Endothelial cell of umbilical vein (primary cell): ENCODE results near the gene OR5H1. TPM values are rescaled to one million over a fixed set of nuclear protein-coding genes. Genes with fewer than 3 reads are reported as not detected.

ENCODE experiments used
- BruUV-seq: library from RNA; stranded (reverse); fragments of 400-500 nt; replicated peaks from 2 replicates; lab custom pipeline; 2021; lab: Mats Ljungman, UMichigan
- CTCF ChIA-PET: fragments of 300-600, 350-600 bp; sonication (Branson Sonifier 250); formaldehyde crosslinking; loops from one replicate; lab custom pipeline; 2021; ENCODE audit warnings: antibody characterized with exemption, inconsistent platforms; lab: Charles Lee
- POLR2A ChIA-PET: fragments of 300-600, 350-600 bp; sonication (Branson Sonifier 250); formaldehyde crosslinking; loops from one replicate; lab custom pipeline; 2021; ENCODE audit warnings: antibody characterized with exemption, inconsistent platforms; lab: Charles Lee
- DNase-seq: peaks from one replicate; pipeline ENCODE4 v3.0.0-alpha.2; 2011; ENCODE audit warnings: low read depth, low spot score
- FAIRE-seq: peaks from 2 replicates; lab custom pipeline; 2011; peaks lifted over from hg19 to GRCh38; lab: Jason Lieb, UNC
- H2AFZ ChIP-seq: 2 replicates; pipeline ENCODE4 v1.6.0; 2012; ENCODE audit warnings: low read depth, low read length, control low read depth, inconsistent platforms
- H3K27ac ChIP-seq: 2 replicates; pipeline ENCODE4 v1.5.1; 2011; ENCODE audit warnings: low read depth, mild to moderate bottlenecking, control low read depth, low read length, moderate library complexity; ENCODE audit not compliant: insufficient read depth
- H3K27me3 ChIP-seq, 2 experiments: 2 replicates each; pipeline versions ENCODE4 v1.6.0 to v1.6.1; 2011; ENCODE audit warnings: low read length in 2 of 2, mixed read lengths in 1 of 2; ENCODE audit not compliant: control insufficient read depth in 2 of 2, insufficient read depth in 2 of 2
- H3K36me3 ChIP-seq, 2 experiments: 2 replicates in 1 of 2; 3 replicates in 1 of 2; pipeline ENCODE4 v1.5.1; 2011; ENCODE audit warnings: low read length in 2 of 2, mild to moderate bottlenecking in 1 of 2, moderate library complexity in 1 of 2; ENCODE audit not compliant: control insufficient read depth in 2 of 2, insufficient read depth in 2 of 2; ENCODE audit errors: extremely low read depth in 1 of 2
- H3K4me1 ChIP-seq: 3 replicates; pipeline ENCODE4 v1.5.1; 2011; ENCODE audit warnings: mild to moderate bottlenecking, low read length; ENCODE audit not compliant: control insufficient read depth, insufficient read depth; ENCODE audit errors: extremely low read depth
- H3K4me2 ChIP-seq: 2 replicates; pipeline ENCODE4 v1.6.1; 2011; ENCODE audit warnings: low read length, control low read depth, mixed read lengths; ENCODE audit not compliant: insufficient read depth
- H3K4me3 ChIP-seq, 3 experiments: fragments of 200-600 bp in 1 of 3; sonication (generic), shearing (Covaris generic) in 1 of 3; replicated peaks in 1 of 3; 2 replicates each; pipeline ENCODE4 v1.5.1; 2011 to 2016; ENCODE audit warnings: control low read depth in 3 of 3, low read length in 3 of 3, mild to moderate bottlenecking in 2 of 3, inconsistent platforms in 1 of 3, low read depth in 1 of 3, moderate library complexity in 1 of 3; ENCODE audit not compliant: insufficient read depth in 1 of 3
- H3K79me2 ChIP-seq: 2 replicates; pipeline ENCODE4 v1.6.0; 2012; ENCODE audit warnings: low read length, inconsistent platforms; ENCODE audit not compliant: control insufficient read depth, insufficient read depth
- H3K9ac ChIP-seq: replicated peaks from 2 replicates; pipeline ENCODE3; 2011; ENCODE audit warnings: low read length, control low read depth; ENCODE audit not compliant: insufficient read depth; ENCODE audit errors: extremely low read depth
- H3K9me1 ChIP-seq: replicated peaks from 3 replicates; pipeline ENCODE4 v1.6.0; 2011; ENCODE audit warnings: mild to moderate bottlenecking, low read length; ENCODE audit not compliant: control insufficient read depth, insufficient read depth; ENCODE audit errors: extremely low read depth
- H3K9me3 ChIP-seq: replicated peaks from 2 replicates; pipeline ENCODE4 v1.5.1; 2012; ENCODE audit warnings: low read length, inconsistent platforms; ENCODE audit not compliant: control insufficient read depth, insufficient read depth
- H4K20me1 ChIP-seq: replicated peaks from 2 replicates; pipeline ENCODE3; 2011; ENCODE audit warnings: mild to moderate bottlenecking, low read length; ENCODE audit not compliant: control insufficient read depth, insufficient read depth; ENCODE audit errors: extremely low read depth
- EZH2 ChIP-seq: IDR thresholded peaks from 2 replicates; pipeline ENCODE4 v1.6.1; 2012; ENCODE audit warnings: borderline replicate concordance, low read depth, mild to moderate bottlenecking, moderate library complexity, low read length, inconsistent platforms; ENCODE audit not compliant: severe bottlenecking
- FOS ChIP-seq: IDR thresholded peaks from 2 replicates; pipeline ENCODE4 v1.6.1; 2011; ENCODE audit warnings: mild to moderate bottlenecking, low read length, moderate library complexity, borderline replicate concordance; ENCODE audit not compliant: insufficient read depth
- GATA2 ChIP-seq: IDR thresholded peaks from 2 replicates; pipeline ENCODE4 v1.7.0; 2011; ENCODE audit warnings: low read depth, mild to moderate bottlenecking, moderate library complexity, mixed read lengths, low read length; ENCODE audit not compliant: insufficient read length, insufficient read depth
- JUN ChIP-seq: IDR thresholded peaks from 2 replicates; pipeline ENCODE4 v1.6.1; 2011; ENCODE audit warnings: borderline replicate concordance, low read depth; ENCODE audit not compliant: insufficient read length, insufficient read depth
- MYC ChIP-seq: IDR thresholded peaks from one replicate; pipeline ENCODE4 v1.6.1; 2011; ENCODE audit warnings: mild to moderate bottlenecking, low read depth, low read length
- POLR2A ChIP-seq: IDR thresholded peaks from 2 replicates; pipeline ENCODE4 v1.6.1; 2012; ENCODE audit warnings: low read depth, mild to moderate bottlenecking, control low read depth, low read length
- POLR2AphosphoS5 ChIP-seq: IDR thresholded peaks from 2 replicates; pipeline ENCODE4 v1.6.1; 2012; ENCODE audit warnings: low read depth, mild to moderate bottlenecking, control low read depth, low read length, moderate library complexity; ENCODE audit not compliant: insufficient read depth
- dilution Hi-C: fragments of 300-500 bp; cut with MboI; formaldehyde crosslinking; loops from one replicate; pipeline ENCODE4 v1.15.0; 2019; ENCODE audit warnings: low sequenced_read_pairs; ENCODE audit not compliant: extremely low pct_ligation_motif_present
- intact Hi-C: fragments of 100-400 bp; cut with micrococcal nuclease; formaldehyde crosslinking; loops from one replicate; pipeline ENCODE4 v1.10.0; 2022
- polyA plus RNA-seq, 4 experiments: library from polyadenylated mRNA; depleted of rRNA in 3 of 4; stranded (reverse) in 3 of 4; unstranded in 1 of 4; fragments of >200 nt; gene quantifications; 2 replicates each; pipeline versions ENCODE4 v1.2.1 to v1.2.3, GENCODE V29; 2011 to 2012; ENCODE audit warnings: missing spikeins in 1 of 4
- total RNA-seq: library from RNA; stranded (reverse); gene quantifications from 2 replicates; pipeline ENCODE4 v1.2.3, GENCODE V29; 2021
- TF ChIP-seq, protein P1 (sequence below): IDR thresholded peaks from 2 replicates; pipeline ENCODE4 v1.6.1; 2011; ENCODE audit not compliant: insufficient read depth, insufficient read length
- TF ChIP-seq, protein P2 (sequence below), 2 donors: IDR thresholded peaks; 1 replicate in 1 of 2; 2 replicates in 1 of 2; pipeline ENCODE4 v1.5.1; 2011; ENCODE audit warnings: low read length in 2 of 2, mild to moderate bottlenecking in 2 of 2, moderate library complexity in 2 of 2, control low read depth in 1 of 2, inconsistent platforms in 1 of 2, low read depth in 1 of 2; ENCODE audit not compliant: insufficient read depth in 1 of 2; ENCODE audit errors: extremely low read depth in 1 of 2

OR5H1 gene
- total and polyA plus RNA-seq, 2 donors (not counting 3 experiments of a cell fraction or from before 2014, with no cell fraction given), result not detected

DNA sequence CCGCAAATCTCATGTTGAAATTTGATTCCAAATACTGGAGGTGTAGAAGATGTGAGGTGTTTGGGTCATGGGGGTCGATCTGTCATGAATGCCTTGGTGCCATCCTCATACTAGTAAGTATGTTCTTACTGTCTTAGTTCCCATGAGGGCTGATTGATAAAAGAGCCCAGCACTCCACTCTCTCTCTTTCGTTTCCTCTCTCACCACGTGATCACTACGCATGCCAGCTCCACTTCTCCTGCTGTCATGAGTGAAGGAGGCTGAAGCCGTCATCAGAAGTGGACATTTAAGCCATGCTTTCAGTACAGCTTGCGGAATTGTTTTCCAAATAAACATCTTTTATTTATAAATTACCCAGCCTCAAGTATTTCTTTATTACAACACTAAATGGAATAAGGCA is 42.1 kb downstream of the OR5H1 start:
- ChIA-PET POLR2A (no interaction called here), CTCF (no interaction called here)
- Histone ChIP-seq H3K4me2 (no peak overlapping the region), H2AFZ (no peak overlapping the region), H3K9me3 (no peaks in the 10 kb centered on the region), H4K20me1 (no peaks in the 10 kb centered on the region), H3K27me3 (no peaks in the 10 kb centered on the region), H3K4me1 (no peaks in the 10 kb centered on the region), H3K9ac (no peak overlapping the region), H3K79me2 (no peaks in the 10 kb centered on the region), H3K4me3 (no peak overlapping the region), H3K27ac (no peak overlapping the region), H3K9me1 (no peaks in the 10 kb centered on the region), H3K36me3 (no peaks in the 10 kb centered on the region)
- FAIRE-seq (no peak), DNase-seq (no peak)
- BruUV-seq, result no TSS peak
- dilution Hi-C loops, result no loop called here
- intact Hi-C loops, result no loop called here
- TF ChIP-seq, protein P1, sequence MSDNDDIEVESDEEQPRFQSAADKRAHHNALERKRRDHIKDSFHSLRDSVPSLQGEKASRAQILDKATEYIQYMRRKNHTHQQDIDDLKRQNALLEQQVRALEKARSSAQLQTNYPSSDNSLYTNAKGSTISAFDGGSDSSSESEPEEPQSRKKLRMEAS, result no peak
- TF ChIP-seq POLR2A (no peak), FOS (no peak), MYC (no peak), JUN (no peak), EZH2 (no peak), POLR2AphosphoS5 (no peak), GATA2 (no peak)
- TF ChIP-seq, protein P2, sequence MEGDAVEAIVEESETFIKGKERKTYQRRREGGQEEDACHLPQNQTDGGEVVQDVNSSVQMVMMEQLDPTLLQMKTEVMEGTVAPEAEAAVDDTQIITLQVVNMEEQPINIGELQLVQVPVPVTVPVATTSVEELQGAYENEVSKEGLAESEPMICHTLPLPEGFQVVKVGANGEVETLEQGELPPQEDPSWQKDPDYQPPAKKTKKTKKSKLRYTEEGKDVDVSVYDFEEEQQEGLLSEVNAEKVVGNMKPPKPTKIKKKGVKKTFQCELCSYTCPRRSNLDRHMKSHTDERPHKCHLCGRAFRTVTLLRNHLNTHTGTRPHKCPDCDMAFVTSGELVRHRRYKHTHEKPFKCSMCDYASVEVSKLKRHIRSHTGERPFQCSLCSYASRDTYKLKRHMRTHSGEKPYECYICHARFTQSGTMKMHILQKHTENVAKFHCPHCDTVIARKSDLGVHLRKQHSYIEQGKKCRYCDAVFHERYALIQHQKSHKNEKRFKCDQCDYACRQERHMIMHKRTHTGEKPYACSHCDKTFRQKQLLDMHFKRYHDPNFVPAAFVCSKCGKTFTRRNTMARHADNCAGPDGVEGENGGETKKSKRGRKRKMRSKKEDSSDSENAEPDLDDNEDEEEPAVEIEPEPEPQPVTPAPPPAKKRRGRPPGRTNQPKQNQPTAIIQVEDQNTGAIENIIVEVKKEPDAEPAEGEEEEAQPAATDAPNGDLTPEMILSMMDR (IDR thresholded peaks at IDR 0.05; ENCODE audit: extremely low read depth in 1 of 2, insufficient read depth in 1 of 2, low read depth in 1 of 2, low read length in 2 of 2), result no peak
